NOMO-1 treated with dmso at 0.1 percent for 144 hours (cell line): ENCODE results near the gene CHKB.

Experiments used
- DNase-seq: peaks from one replicate; lab custom pipeline; 2025; ENCODE audit not compliant: unreplicated experiment; lab: John Stamatoyannopoulos, UW

Gene CHKB

DNA sequence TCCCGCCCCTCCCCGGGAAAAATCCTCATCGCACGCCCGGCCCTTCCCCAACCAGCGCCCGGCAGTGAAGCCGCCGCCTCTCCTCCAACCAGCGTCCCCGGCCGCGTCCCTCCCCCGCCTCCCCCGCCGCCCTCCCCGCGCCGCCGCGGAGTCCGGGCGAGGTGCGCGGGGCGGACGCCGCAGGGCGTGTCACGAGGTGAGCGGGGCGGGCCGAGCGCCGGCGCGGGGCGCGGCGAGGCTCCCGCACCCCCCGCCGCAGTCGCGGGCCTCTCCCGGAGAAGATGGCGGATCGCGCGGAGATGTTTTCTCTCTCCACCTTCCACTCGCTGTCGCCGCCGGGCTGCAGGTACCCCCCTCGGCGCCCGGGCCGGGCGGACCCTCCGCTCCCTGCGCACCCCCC, 17.9 kb upstream of the CHKB start, which contains the start of gene MAPK8IP2:
Gene MAPK8IP2, plus strand, starts transcription at position 256 of the 400 bp plus-strand sequence. Its CDS starts 26 bp downstream, at position 282.
- DNase-seq: no peak

DNA sequence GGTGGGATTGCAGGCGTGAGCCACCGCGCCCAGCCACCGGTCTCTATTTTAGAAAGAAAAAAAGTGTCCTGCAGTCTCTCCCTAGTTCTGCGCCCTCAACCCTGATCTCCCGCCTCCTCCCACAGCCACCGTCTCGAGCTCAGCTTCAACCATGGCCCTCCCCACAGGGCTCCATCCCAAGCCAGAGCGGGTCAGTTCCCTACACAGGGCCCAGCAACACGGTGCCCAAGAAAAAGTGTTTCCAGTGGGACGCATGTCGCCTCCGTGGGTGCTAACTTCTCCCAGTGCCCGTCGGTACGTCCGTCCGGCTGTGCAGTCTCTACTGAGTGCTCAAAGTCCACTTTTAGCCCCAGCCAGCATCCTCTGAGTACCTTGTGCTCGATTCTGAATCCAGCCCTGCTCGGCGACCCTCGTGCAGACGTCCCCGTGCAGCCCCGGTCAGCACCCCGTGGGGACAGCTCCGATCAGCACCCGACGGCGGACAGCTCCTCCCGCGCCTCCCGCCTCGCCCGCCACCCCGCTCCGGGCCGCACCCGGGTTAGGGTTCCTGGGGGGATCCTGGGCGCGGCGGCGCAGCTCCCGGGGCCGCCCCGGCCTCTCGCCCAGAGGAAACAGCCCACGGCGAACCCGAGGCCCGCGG, 17.3 kb upstream of the CHKB start:
- no peak for DNase-seq

DNA sequence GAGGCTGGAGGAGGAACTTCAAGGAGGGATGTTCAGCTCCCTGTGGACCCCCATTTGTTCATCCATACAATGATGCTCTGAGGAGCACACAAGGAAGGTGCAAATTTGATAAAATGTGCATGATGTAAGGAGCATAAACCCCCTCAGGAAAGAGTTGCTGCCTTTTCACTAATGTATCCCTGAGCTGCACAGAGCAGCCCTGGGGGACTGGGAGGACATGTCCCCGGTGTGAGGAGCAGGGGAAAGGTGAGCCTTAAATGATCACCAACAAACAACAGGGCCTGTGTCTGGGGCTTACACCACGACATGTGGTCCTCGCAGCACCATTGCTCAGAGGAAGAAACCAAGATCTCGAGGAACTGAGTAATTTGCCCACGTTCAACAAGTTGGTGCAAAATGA, 14.4 kb upstream of the CHKB start:
- no peak for DNase-seq

DNA sequence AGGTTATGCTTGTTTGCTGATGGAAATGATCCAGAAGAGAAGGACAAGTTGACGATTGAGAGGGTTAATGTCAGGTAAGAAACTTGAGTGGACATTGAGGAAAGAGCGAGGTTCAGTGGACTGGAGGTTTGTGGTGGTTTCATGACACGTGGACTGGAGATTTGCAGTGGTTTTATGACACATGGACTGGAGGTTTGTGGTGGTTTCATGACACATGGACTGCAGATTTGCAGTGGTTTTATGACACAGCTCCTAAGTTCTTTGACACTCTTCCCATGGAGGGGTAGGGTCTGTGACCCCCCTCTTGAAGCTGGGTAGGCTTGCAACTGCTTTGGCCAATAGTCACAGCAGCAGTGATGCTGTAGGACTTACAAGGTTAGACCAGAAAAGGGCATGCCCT, 12.5 kb upstream of the CHKB start:
- DNase-seq: no peak

DNA sequence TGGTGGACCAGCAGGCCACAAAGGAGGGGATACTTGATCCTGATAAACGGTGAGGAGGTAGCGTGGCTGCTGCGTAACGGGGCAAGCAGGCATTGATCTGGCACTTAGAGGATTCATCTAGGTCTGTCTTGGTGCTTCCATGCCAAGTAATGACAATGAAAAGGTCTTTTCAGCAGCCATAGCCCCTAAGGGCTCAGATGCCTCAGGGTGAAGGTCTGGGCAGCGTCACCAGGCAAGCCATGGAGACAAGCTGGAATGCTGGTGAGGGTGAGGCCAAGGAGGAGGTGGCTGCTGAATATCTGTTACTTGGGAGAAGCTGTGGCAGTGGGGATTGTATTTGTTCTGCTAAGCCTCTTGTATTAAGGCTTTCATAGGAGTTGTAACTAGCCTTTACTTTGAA, 4.8 kb upstream of the CHKB start:
- DNase-seq: no peak

DNA sequence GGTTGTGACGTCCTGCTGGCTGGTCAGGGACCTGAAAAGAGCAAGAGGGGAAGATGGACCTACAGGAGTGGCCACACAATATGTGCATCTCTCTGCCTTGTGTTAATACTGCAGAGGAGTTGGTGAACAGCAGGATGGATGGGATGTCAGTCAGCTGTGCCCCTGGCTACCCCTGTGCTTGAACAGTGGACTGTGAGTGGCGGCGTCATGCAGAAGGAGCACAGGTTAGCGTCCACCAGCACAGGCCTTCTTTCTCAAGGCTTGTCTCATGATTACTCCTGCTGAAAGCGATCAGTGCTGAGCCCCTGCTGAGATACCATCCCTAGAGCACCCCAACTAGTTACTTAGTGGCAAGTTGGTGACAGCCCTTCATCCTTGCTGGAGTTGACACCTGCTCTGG, 3.8 kb upstream of the CHKB start:
- no peak for DNase-seq

DNA sequence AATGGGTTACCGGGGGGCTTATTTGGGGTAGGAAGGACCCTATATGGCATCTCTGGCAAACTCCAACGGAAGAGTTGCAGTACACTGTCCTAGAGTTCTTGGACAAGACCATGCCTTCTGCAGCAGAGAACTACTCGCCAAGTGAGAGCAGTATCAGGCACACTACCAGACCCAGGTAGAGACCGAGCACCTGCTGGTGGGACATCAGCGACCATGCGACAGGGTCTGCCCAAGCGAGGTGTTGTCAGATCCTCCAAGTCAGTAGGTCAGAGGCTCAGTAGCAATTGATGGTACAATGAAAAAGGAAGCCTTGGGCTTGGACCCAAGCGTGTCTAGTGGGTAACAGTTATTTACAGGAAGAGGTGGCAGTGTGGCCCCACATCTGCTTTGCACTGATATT, 3.1 kb upstream of the CHKB start:
- DNase-seq: no peak

DNA sequence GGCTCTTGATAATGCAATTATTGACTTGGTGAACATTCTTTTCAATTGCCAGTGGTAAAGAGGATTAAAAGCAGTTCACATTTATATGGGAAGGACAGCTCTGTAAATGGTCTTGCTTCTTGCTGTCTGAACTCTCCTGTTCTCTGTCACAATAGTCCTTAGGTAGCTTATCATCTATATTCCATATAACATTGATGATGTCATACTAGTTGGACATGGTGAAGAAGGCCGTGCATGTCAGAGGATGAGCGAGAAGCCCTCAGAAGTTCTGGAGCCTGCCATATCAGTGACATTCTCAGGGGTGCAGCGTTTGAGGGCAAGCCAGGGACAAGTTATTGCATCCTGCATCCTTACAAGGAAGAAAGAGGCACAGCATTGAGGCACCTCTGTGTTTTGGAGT, 2.6 kb upstream of the CHKB start:
- DNase-seq: no peak

DNA sequence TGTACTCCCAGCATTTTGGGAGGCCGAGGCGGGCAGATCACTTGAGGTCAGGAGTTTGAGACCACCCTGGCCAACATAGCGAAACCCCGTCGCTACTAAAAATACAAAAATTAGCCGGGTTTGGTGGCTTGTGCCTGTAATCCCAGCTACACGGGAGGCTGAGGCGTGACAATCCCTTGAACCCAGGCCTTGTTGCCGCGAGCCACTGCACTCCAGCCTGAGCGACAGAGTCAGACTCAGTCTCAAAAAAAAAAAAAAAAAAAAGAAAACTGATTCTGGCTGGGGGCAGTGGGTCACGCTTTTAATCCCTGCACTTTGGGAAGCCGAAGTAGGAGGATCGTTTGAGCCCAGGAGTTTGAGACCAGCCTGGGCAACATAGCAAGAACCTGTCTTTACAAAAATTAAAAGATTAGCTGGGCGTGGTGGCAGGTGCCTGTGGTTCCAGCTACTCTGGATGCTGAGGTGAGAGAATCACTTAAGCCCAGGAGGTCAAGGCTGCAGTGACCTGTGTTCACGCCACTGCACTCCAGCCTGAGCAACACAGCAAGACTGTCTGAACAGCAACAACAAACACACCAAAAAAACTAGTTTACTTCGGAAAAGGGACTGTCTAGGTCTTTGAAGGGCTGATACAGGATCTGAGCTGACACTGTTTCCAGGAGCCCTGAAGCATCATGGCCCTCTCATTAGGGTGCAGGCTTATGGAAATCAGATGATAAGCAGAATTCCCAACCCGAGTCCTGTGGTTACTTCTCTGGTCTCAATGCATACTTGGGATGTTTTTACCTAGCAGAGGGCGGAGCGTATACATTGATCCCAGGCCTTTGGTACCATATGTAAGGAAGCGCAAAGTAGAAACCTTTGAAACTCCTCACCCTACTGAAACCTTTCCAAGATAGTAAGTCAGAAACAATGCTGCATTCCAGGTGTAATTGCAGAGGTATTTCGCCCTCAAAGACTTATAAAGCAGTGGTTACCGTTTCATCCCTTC, 1.8 kb upstream of the CHKB start:
- DNase-seq: no peak

DNA sequence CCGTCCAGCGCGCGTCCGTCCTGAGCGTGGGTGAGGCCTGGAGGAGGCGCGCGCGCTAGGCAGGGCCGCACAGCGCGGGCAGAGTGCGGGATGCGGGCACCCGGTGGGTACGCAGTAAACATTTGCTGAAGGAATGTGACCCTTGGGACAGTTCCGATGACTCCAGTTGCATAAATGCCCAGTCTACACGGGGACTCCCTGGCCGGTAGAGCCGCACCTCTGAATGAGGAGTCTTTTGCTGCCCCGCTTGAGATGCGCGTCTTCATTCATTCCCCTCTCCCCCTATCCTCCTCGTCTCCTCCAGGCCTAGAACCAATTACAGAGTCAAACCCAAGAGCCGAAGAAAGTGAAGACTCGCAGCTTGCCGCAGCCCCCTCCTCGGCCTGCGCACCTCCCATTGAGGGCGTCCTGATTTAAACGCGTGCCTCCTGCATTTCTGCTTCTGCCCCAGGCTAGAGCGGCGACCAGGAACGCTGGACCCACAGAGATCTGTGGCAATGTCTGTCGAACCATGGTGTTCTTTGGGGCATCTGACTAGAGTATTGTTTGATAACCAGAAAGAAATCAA, 729 bp upstream of the CHKB start:
- DNase-seq: no peak

DNA sequence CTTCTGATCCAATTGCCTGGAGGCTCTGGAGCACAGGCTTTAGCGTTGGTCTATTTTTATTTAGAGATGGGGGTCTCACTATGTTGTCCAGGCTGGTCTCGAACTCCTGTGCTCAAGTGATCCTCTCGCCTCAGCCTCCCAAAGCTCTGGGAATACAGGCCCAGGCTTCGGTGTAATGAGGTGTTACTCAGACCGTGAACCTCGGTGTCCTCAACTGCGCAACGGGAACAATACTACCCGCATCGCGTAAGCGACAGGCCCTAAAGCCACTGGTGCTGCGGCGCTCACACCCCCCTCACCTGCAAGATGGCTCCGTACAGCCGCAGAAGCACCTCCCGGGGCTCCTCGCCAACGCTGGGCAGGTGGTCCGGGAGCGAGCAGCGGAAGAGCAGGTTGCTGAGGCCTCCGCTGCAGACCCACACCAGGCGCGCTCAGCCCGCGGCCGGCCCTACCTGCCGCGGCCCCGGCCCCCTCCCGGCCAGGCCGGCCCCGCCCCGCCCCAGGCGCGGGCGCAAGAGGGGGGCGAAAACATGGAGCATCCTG, 628 bp downstream of the CHKB start:
- DNase-seq: no peak

DNA sequence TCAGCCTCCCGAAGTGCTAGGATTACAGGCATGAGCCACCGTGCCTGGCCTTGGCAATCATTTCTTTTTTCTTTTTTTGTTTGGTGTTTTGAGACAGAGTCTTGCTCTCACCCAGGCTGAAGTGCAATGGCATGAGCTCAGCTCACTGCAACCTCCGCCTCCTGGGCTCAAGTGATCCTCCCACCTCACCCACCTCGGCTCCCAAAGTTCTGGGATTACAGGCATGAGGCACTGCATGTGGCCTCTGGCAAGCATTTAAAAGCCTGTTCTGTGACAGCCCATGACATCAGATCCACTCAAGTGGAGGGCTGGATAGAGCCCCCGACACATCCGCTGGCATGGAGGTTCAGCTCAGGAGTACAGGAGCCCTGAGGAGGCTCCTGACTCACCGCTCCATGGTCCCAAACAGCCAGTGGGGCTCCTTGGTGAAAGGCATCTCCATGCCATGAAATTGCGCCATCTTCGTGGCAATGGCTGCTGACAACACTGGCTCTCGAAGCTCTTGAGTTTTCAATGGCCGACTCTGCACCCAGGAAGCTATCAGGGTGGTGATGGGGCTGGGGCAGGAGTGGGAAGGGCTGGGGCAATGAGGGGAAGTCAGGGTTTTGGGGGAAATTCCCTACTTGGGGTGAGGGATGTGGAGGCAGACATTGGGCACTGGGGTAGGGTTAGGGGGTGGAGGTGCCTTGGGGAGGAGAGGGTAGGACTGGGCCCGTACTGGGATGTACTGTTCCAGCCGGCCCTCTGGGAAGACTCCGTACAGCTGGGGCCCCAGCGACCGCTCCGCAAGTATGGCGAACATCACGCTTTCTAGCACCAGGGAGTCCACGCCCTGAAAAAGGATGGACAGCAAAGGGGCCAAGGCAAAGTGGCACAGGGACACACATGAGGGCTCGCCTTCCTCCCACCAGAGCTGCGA, 1.4 kb downstream of the CHKB start:
- DNase-seq: no peak

DNA sequence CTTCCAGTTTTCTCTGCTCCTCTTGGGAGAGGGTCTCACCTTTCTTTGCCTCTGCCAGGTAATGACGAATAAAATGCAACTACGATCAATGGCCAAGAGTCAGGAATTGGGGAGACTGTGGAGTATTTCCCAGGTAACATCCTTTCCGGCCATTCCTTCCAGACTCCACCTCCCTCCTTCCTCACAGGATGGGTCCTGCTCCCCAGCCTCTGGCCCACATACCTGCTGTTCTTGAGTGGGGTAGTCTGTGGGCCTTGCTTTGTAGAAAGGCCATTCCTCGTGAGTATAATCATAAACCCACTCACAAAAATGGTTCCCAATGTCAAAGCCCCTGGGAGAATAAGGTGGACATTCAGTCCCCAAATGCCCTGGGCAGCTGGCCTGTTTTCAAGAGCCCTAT, 2.9 kb downstream of the CHKB start:
- DNase-seq: no peak

DNA sequence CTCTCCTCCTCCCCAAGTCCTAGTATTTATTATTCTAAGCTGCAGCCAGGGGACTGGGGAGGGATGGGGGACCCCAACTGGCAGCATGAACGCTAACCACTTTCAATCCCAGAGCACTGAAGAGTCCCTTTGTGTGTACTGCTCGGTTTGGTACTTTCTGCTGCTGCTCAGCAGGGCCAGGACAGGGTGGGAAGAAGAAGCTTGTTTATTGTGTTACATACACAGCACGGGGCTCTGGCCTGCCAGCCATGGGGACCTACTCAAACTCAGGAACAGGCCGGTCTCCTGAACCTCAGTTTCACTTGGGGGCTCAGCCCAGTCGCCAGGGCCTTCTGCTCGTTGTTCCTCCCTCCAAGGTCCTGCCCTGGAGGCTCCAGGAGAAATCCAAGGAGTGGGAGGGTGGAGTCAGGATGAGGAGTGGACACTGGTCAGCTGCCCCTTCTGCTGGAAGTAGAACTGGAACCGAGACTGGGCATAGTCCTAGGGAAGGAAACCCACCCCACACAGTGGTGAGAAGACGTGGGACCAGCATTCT, 3.8 kb downstream of the CHKB start:
- DNase-seq: no peak

DNA sequence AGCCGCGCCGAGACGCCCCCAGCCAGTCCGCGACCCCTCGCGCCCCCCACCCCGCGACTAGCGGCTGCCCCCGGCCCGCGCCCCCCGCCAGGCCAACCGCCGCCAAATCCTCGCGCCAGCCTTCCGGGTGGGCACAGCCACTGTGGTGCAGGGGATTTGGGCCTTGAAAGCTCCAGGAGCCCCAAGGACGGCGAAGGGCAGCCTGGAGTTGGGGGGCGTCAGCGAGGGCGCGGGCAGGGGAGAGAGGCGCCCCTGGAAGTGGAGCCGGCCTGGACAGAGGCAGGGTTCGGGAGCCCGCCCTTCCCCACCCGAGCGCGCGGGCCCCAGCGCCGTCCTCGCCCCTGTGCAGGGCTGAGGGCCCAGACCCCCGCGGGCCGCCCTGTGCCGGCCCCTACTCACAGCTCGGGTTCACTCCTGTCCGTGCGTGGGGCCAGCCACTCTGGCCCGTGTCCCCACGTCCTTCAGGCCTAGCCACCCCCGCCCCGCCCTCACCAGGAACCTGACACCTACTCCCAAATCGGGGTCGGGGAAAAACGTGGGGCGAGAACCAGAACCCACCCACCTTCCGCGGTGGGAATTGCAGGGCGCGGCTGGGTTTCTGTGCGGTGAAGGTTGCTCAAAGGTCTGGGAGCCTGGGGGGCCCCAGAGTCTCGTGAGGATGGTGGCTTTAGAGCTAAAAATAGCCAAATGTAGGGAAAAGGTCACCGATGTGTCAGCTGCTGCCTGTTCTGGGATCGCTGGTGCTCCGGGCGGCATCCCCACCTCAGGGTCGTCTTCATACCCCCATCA, 4.5 kb downstream of the CHKB start, which contains the start of gene CPT1B:
Gene CPT1B, minus strand, starts transcription at position 441 of the 789 bp plus-strand sequence. CDS start 512 bp downstream, outside the sequence.
- DNase-seq: no peak

DNA sequence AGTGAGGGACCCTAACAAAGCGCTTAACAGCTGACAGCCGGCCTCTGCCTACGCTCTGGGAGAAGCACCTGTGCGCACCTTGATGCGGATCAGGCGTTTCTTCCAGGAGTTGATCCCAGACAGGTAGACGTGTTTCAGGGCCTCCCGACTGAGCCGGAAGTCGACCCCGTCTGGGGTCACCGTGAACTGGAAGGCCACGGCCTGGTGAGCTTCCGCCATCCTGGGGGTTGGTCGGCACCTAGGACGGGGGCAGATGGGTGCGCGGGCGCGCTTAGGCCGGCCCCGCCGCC, 5.0 kb downstream of the CHKB start:
- no peak for DNase-seq

DNA sequence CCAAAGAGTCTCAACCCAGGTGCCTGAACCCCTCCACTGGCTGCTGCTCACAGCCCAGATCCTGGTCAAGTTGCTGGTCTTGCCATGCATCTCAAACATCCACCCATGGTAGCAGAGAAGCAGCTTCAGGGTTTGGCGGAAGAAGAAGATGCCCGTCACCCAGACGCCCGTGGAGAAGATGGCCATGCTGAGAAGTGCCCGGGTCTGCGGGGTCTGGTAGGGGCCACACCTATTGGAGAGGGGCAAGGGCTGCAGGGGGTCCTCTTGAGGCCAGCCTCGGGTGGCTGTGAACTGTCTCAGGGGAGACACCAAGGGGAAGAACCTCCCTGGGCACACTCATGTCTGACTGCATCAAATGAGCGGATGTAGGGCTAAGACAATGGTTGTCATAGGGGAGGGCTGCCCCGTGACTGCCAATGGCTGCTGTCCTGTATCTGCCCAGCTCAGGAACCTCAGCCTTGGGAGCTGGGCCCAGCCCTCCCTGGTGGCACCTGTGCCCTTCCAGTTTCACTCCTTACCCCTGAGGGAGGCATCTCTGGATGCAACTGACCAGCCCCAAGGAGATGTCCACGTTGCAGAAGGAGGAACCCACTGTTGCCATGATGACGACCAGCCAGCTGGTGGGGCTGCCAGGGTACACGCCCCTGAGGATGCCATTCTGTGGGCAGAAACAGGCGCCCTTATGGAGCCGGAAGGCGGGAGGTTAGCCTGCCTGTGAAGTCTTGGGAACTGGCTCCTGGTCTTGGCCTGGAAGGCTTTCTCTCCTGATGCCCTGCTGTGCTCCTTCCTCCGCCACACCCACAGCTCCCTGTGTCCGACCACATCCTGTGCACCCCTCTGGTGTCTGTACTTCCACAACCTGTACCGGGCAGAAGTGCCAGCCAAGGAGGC, 5.6 kb downstream of the CHKB start:
- no peak for DNase-seq

DNA sequence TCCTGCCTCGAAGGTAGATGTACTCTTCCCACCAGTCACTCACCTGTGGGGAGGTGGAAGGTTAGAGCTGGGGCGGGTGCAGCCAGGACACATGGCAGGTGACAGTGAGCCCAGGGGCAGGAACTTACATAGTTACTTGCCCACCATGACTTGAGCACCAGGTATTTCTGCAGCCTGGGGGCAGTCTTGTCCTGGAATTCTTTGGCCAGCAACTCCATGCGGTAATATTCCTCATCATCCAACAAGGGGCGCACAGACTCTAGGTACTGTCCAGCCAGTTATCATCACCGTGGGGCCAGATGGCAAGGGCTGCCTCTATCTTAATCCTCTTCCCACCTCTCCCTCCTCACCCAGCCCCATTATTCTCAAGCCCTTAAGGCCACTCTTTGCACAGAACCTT, 6.6 kb downstream of the CHKB start:
- no peak for DNase-seq
